GM21786 (cell line): ENCODE measurements around the gene EIF4E1B.

Source experiments
- ATAC-seq: cut with Tn5 transposase; IDR thresholded peaks from one replicate; pipeline ENCODE4 v1.9.1; 2021; ENCODE audit not compliant: unreplicated experiment

EIF4E1B gene

DNA sequence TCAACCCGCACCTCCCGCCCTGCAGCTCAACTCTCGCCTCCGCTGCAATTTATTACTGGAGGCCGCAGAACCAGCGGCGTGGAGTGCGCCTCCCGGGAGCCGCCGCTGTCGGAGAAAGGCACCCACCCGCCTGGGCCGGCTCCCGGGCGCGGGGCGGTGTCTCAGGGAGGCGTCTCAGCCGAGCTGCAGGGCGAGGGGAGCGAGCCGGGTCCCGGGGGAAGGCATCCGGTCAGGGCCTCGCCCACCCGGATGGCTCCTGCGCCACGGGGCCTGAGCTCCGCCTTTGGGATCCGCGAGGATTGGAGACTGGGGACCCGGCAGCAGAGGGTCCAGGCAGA is 49.7 kb downstream of the EIF4E1B start:
- ATAC-seq, result no peak

DNA sequence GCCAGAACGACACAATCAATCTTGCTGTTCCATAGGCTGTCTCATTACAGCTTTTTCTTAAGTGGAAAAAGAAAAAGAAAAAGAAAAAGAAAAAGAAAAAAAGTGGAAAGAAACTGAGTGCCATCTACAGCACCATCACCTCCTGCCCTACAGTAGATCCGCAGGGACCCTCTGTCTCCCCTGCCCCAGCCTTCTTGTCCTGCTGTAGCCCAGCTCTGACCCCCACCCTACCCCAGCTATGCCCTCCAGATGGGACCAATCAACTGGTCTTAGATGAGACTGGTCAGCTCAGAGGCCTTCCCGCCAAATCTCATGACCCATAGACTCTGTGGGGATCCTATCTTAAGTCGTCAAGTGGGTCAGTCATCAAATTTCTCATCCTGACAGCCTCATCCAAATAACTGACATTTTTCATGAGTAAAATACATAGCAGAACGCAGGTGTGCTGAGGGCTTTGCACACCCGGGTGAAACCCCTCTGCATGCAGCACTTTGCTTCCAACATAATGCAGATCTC is 51.6 kb downstream of the EIF4E1B start:
- ATAC-seq, result no peak

DNA sequence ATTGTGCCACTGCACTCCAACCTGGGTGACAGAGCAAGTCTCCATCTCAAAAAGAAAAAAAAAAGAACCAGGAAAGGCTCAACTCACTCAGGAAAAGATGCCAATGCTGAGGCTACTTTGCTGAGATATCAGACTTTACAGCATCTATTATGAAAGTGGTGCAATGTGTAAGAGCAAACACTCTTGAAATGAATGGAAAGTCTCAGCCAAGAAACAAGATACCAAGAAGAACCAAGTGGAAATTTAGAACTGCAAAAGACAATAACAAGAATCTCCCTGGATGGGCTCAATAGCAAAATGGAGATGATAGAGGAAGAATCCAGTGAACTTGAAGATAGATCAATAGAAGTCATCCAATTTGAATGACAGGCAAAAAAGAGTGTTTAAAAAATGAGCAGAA is 54.5 kb downstream of the EIF4E1B start:
- ATAC-seq, result no peak

DNA sequence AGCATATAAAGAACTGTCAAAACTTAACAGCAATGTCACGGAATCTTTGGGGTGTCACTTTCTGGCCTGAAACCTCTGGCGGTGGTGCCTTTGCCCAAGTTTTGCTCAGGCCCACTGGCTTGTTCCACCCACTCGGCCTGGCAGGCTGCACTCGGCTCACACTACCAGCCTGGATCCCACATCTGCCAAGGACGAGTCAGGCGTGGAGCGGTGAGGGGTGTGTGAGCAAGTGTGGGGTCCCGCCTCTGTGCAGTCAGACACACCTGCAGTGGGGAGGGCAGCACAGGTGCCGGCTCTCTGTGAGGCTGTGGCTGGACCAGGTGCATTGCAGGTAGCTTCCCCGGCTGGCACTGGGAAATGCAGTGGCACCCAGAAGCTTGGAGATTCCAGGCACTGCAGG is 56.8 kb downstream of the EIF4E1B start:
- no peak for ATAC-seq

DNA sequence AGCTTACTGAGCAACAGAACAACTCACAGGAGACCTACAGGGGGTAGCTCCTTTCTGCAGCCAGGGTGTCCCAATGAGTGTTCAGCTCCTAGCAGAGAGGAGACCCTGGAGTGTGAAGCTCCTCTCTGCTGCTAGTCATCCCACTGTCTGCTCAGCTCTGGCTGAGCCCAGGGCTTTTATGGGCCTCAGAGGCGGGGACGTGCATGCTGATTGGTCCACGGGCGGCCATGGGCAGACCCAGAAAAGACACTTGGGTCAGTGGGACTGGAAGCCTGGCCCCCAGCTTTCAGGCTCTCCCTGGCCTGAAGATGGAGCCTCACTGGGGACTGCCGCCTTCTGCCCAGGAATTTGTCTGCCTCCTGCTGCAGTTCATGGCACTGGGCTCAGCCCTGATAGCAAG is 57.4 kb downstream of the EIF4E1B start:
- no peak for ATAC-seq

DNA sequence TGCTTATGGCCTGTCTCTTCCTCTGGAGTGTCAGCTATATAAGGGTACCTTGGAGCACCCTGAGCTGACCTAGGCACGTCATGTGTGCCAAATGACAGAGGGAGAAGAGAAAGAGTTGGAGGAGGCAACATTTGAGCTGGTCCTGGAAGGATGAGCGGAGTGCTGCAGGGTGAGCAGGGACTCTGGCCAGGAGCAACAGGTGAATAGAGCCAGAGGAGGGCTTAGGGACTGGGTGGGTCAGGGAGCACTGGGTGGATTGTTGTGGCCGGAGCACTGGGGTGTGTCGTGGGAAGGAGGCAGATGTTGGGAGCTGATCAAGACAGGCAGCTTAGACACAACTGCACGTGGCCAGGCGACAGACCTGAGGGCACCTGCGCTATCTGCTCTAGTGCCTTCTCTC is 60.4 kb downstream of the EIF4E1B start:
- no peak for ATAC-seq

DNA sequence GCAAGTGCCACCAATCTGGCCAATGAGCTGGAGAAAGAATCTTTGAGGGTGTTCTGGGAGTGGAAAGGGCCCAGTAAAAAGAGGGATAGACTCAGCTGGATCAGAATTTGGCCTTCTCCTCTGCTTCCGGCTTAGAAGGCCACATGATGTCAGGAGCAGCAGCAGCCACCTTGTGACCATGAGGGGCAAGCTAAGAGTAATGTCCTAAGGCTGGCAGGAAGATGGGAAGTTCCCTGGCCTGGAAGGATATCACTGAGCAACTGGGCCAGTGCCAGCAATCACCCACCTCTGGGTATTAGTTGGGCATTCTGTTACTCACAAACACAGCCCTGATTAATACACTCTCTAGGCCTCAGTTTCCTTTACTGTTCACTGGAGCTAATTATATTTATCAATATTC is 61.0 kb downstream of the EIF4E1B start:
- ATAC-seq, result no peak

DNA sequence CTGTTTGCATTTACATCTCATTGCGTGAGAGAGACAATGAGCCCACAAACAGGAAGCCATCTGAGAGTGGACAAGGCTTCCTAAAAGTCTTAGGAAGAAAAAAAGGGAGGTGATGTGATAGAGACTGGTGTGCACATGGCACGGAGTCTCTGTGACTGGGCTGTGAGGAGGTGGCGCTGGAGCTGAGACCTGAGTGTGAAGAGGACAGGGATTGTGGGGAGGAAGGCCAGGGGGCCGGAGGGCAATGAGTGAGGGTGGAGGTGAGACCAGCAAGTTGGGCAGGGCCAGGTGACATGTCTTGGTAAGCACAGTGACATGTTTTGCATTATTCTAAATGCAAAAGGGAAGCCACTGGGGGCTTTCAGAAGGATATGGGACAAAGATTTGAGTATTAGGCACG is 61.9 kb downstream of the EIF4E1B start:
- ATAC-seq, result no peak

DNA sequence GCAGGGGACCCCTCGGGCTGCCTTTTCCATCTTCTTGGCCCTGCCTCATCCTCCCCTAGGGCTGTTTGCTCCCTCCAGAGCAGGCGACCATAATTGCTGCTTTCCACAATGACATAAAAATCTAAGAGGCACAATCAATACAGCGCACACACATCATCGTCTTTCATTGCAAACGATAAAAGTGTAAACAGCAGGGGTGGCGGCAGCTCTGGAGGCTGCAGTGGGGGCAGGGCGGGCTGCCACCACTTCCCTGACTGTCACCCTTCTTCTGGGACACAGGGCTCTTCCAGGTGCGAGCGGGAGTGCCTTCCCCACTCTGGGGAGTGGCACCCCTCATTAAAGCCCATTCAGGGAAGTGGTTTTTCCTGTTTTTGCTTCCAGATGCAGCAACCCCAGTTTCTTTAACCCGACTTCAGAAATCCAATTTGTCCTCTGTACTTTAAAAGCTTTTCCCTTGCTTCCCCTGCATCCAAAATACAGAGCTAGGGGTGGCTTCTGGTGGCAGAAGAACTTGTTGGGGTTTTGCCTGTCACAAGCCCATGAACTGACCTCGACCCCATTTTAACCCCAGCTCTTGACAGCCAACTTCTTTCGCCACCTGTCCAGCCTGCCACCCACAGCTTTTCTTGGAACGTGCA is 62.5 kb downstream of the EIF4E1B start:
- no peak for ATAC-seq

DNA sequence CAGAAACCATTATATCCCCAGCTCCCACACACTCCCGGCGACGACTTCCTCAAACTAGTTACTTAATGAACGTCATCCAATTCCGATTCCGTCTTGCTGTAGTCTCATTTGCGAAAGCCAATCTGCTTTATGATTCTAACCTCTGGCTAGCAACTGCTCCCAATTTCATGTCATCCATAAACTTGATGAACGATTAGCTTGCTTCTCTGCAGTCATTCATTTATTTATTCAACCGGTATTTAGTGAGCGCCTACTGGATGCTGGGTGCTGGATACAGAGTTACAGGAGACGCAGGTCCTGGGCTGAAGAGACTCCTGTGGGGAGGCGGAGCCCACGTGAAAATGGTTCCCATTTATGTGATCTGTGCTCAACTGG is 63.0 kb downstream of the EIF4E1B start:
- no peak for ATAC-seq

DNA sequence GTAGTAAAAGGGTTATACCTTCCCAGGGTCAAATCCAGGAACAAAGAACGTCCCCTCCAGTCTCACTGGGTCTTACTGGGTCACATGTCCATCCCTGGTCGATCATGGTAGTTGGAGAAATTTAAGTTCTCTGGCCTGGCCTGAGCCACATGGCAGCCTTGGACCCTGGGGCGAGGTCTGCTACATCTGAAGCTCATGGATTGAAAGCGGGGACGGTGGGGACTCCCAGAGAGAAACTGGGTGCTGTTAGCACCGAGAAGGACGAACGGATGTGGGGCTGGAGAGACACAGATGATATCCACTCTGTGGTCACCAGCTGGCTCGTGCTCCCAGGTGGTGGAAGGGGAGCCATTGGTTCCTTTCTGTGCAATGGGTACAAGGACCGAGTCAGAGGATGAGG is 63.7 kb downstream of the EIF4E1B start:
- no peak for ATAC-seq

DNA sequence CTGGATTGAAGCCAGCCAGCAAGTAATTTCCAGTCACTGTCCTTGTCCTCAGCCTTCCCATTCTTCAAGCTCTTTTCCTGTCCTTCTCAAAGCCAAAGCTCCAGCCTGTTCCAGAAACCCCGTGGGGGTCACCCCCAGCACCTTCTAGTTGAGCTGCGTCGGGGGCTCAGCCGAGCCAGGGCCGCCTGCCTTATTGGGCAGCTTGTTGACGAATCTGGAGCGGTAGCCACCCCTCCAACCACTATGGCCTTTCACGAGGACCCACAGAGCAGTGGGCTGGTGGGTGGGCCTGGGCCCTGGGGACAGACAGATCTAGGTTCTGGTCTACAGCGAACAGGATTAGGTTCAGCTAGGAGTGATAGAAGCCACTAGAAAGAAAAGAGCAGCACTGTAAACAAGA is 64.2 kb downstream of the EIF4E1B start:
- ATAC-seq, result no peak

DNA sequence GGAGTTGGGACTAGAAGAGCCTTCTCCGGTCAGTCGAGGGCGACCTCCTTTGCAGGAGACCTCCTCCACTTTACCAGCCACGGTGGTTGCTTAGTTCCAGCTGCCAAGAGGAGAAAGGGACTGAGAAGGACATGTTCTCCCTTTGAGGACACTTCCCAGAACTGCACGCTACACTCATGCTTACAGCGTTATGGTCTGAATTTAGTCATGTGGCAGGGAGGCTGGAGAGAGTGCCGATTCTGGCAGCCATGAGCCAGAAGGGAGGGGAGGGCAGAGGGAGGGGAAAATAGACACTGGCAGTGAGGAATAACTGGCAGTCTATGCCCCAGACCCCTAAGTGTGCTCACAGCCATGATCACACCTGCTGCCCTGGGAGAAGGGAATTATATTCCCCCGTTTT is 64.6 kb downstream of the EIF4E1B start:
- ATAC-seq, result no peak
